SK-N-SH (cell line): ENCODE measurements around the gene MSN. TPM values are rescaled to one million over a fixed set of nuclear protein-coding genes. Genes with fewer than 3 reads are reported as not detected.

Source experiments
- CTCF ChIA-PET: fragments of 300-600, 350-600 bp; formaldehyde crosslinking; extraction: SDS; loops from one replicate; lab custom pipeline; 2021; lab: Yijun Ruan, JAX
- POLR2A ChIA-PET: fragments of 350-600 bp; sonication (Branson Sonifier 250); formaldehyde crosslinking; extraction: SDS; loops from one replicate; lab custom pipeline; 2020; ENCODE audit warnings: antibody characterized with exemption, inconsistent platforms; lab: Yijun Ruan, JAX
- DNase-seq: peaks from one replicate; pipeline ENCODE4 v3.0.0; 2012
- H2AFZ ChIP-seq: fragments of 200-600 bp; sonication (generic); 2 replicates; pipeline ENCODE4 v1.8.1; 2016; ENCODE audit warnings: antibody characterized with exemption, mild to moderate bottlenecking, low read depth
- H3F3A ChIP-seq: fragments of 200-600 bp; sonication (generic); replicated peaks from 2 replicates; pipeline ENCODE3; 2016; ENCODE audit warnings: antibody characterized with exemption, mild to moderate bottlenecking; ENCODE audit not compliant: insufficient read depth
- H3K27ac ChIP-seq, 2 experiments: fragments of 200-500 bp in 1 of 2; fragments of 200-600 bp in 1 of 2; sonication (Bioruptor generic) in 1 of 2; sonication (generic), shearing (Covaris generic) in 1 of 2; 2 replicates each; pipeline versions ENCODE4 v1.5.1 to v1.6.1; 2014 to 2016; ENCODE audit warnings: low read depth in 2 of 2, inconsistent platforms in 1 of 2, low read length in 1 of 2, mild to moderate bottlenecking in 1 of 2, mixed read lengths in 1 of 2
- H3K27me3 ChIP-seq: fragments of 200-600 bp; sonication (generic), shearing (Covaris generic); 2 replicates; pipeline ENCODE4 v1.6.1; 2016; ENCODE audit warnings: mixed run types; ENCODE audit not compliant: insufficient read depth
- H3K36me3 ChIP-seq, 2 experiments: fragments of 200-500 bp in 1 of 2; fragments of 200-600 bp in 1 of 2; sonication (Bioruptor generic) in 1 of 2; sonication (generic) in 1 of 2; replicated peaks in 1 of 2; 2 replicates each; pipeline versions ENCODE3 to v1.5.1; 2014 to 2016; ENCODE audit warnings: low read length in 1 of 2, mild to moderate bottlenecking in 1 of 2; ENCODE audit not compliant: insufficient read depth in 2 of 2, control insufficient read depth in 1 of 2
- H3K4me1 ChIP-seq, 2 experiments: fragments of 200-500 bp in 1 of 2; fragments of 200-600 bp in 1 of 2; sonication (Bioruptor generic) in 1 of 2; sonication (generic), shearing (Covaris generic) in 1 of 2; 2 replicates each; pipeline versions ENCODE4 v1.5.1 to v1.6.1; 2014 to 2016; ENCODE audit warnings: low read depth in 1 of 2, low read length in 1 of 2, mixed run types in 1 of 2; ENCODE audit not compliant: insufficient read depth in 2 of 2, control insufficient read depth in 1 of 2
- H3K4me2 ChIP-seq: fragments of 200-600 bp; sonication (generic), shearing (Covaris generic); 2 replicates; pipeline ENCODE4 v1.6.1; 2017; ENCODE audit warnings: mixed run types
- H3K4me3 ChIP-seq, 2 experiments: fragments of 200-500 bp in 1 of 2; fragments of 200-600 bp in 1 of 2; sonication (Bioruptor generic) in 1 of 2; sonication (generic), shearing (Covaris generic) in 1 of 2; 2 replicates each; pipeline versions ENCODE4 v1.5.1 to v1.8.1; 2014 to 2016; ENCODE audit warnings: low read depth in 2 of 2, inconsistent platforms in 1 of 2, low read length in 1 of 2, mild to moderate bottlenecking in 1 of 2, mixed read lengths in 1 of 2, moderate library complexity in 1 of 2
- H3K79me2 ChIP-seq: fragments of 200-600 bp; sonication (generic); 2 replicates; pipeline ENCODE4 v1.8.1; 2017; ENCODE audit warnings: mild to moderate bottlenecking; ENCODE audit not compliant: insufficient read depth
- H3K9ac ChIP-seq: fragments of 200-600 bp; sonication (generic); 2 replicates; pipeline ENCODE4 v1.6.1; 2017; ENCODE audit warnings: mixed run types
- H3K9me2 ChIP-seq: fragments of 200-600 bp; sonication (generic); 2 replicates; pipeline ENCODE4 v1.6.1; 2017; ENCODE audit warnings: mixed run types
- H3K9me3 ChIP-seq: fragments of 200-600 bp; sonication (generic); 2 replicates; pipeline ENCODE4 v1.6.1; 2017; ENCODE audit warnings: mixed run types, mild to moderate bottlenecking, moderate library complexity
- H4K20me1 ChIP-seq: fragments of 200-600 bp; sonication (generic); 2 replicates; pipeline ENCODE4 v1.6.1; 2017; ENCODE audit warnings: mild to moderate bottlenecking, mixed run types; ENCODE audit not compliant: insufficient read depth
- ELF1 ChIP-seq: IDR thresholded peaks from 2 replicates; pipeline ENCODE4 v1.4.0; 2012
- EP300 ChIP-seq, 2 experiments: IDR thresholded peaks; 2 replicates each; pipeline versions ENCODE4 v1.4.0 to v1.6.1; 2012; ENCODE audit warnings: borderline replicate concordance in 1 of 2, low read depth in 1 of 2, low read length in 1 of 2
- EZH2phosphoT487 ChIP-seq: fragments of 200-600 bp; sonication (generic); IDR thresholded peaks from 2 replicates; pipeline ENCODE4 v1.6.1; 2017; ENCODE audit warnings: low read depth, mixed run types, mild to moderate bottlenecking, antibody characterized with exemption, moderate library complexity, borderline replicate concordance
- FOSL2 ChIP-seq: IDR thresholded peaks from 2 replicates; pipeline ENCODE4 v1.4.0; 2012; ENCODE audit warnings: low read depth, mild to moderate bottlenecking, moderate library complexity, borderline replicate concordance
- FOXJ3 ChIP-seq: sonication (generic); formaldehyde crosslinking; IDR thresholded peaks from 2 replicates; pipeline ENCODE4 v1.5.1; 2020; ENCODE audit warnings: mild to moderate bottlenecking, missing genetic modification reagents
- GABPA ChIP-seq: IDR thresholded peaks from 2 replicates; pipeline ENCODE4 v1.4.0; 2012; ENCODE audit warnings: low read depth, mild to moderate bottlenecking
- GATA2 ChIP-seq: sonication (generic); formaldehyde crosslinking; IDR thresholded peaks from 2 replicates; pipeline ENCODE4 v1.5.0; 2020; ENCODE audit warnings: mild to moderate bottlenecking, missing genetic modification reagents
- JUND ChIP-seq: IDR thresholded peaks from 2 replicates; pipeline ENCODE4 v1.4.0; 2012
- MXI1 ChIP-seq: IDR thresholded peaks from 2 replicates; pipeline ENCODE4 v1.6.1; 2012; ENCODE audit warnings: mild to moderate bottlenecking, low read depth, low read length, improper control_type of control experiment
- NFIC ChIP-seq: IDR thresholded peaks from 2 replicates; pipeline ENCODE4 v1.4.0; 2012; ENCODE audit warnings: borderline replicate concordance
- NRF1 ChIP-seq: IDR thresholded peaks from 2 replicates; pipeline ENCODE4 v1.6.1; 2012; ENCODE audit warnings: low read depth, mild to moderate bottlenecking, low read length
- POLR2AphosphoS5 ChIP-seq: IDR thresholded peaks from 2 replicates; pipeline ENCODE4 v1.6.1; 2012; ENCODE audit warnings: low read depth, low read length
- RAD21 ChIP-seq: IDR thresholded peaks from 2 replicates; pipeline ENCODE4 v1.6.1; 2012; ENCODE audit warnings: mild to moderate bottlenecking, low read length
- RCOR1 ChIP-seq: fragments of 150-350 bp; IDR thresholded peaks from 2 replicates; pipeline ENCODE4 v1.6.1; 2017; ENCODE audit warnings: antibody characterized with exemption, low read length
- REST ChIP-seq: IDR thresholded peaks from 2 replicates; pipeline ENCODE4 v1.6.1; 2012; ENCODE audit warnings: mild to moderate bottlenecking, low read depth, low read length, moderate library complexity
- RFX5 ChIP-seq: IDR thresholded peaks from 2 replicates; pipeline ENCODE4 v1.6.1; 2012; ENCODE audit warnings: mild to moderate bottlenecking, improper control_type of control experiment, low read length
- SMC3 ChIP-seq: IDR thresholded peaks from 2 replicates; pipeline ENCODE4 v1.6.1; 2012; ENCODE audit warnings: low read depth, low read length, improper control_type of control experiment
- TAF1 ChIP-seq: IDR thresholded peaks from 2 replicates; pipeline ENCODE4 v1.6.1; 2012; ENCODE audit warnings: low read depth, mild to moderate bottlenecking, low read length, moderate library complexity, borderline replicate concordance
- TCF12 ChIP-seq: IDR thresholded peaks from 2 replicates; pipeline ENCODE4 v1.4.0; 2012
- TEAD4 ChIP-seq: IDR thresholded peaks from 2 replicates; pipeline ENCODE4 v1.4.0; 2012; ENCODE audit warnings: mild to moderate bottlenecking, borderline replicate concordance; ENCODE audit not compliant: insufficient read depth
- ZBTB33 ChIP-seq: IDR thresholded peaks from 2 replicates; pipeline ENCODE4 v1.4.0; 2012; ENCODE audit warnings: low read depth, borderline replicate concordance
- WGBS: methylation state at CpG from one replicate; pipeline ENCODE4 v1.1.6; 2017; ENCODE audit warnings: low lambda C conversion rate; 5-methylcytosine and 5-hydroxymethylcytosine counted together
- polyA plus RNA-seq, 3 experiments: library from polyadenylated mRNA; depleted of rRNA; stranded (reverse); fragments of >200 nt; gene quantifications; 2 replicates each; pipeline ENCODE4 v1.2.3, GENCODE V29; 2012
- TF ChIP-seq, protein P1 (sequence below): IDR thresholded peaks from 2 replicates; pipeline ENCODE4; 2012
- TF ChIP-seq, protein P2 (sequence below): fragments of 150-350 bp; IDR thresholded peaks from 2 replicates; pipeline ENCODE4 v1.6.1; 2016; ENCODE audit warnings: mild to moderate bottlenecking, low read depth, low read length

The MSN gene
- polyA plus RNA-seq, 1 of the 3 experiments (the other 2 are of a cell fraction) = 189 TPM

GRCh38 chrX:65752294-65752693 lies 84.8 kb downstream of the MSN start:
- peaks cover 7% of the 10 kb centered on the region for H3F3A ChIP-seq
- H3K79me2 ChIP-seq = no peaks in the 10 kb centered on the region
- no peaks in the 10 kb centered on the region for H3K4me1 ChIP-seq
- H3K27me3 ChIP-seq = no peaks in the 10 kb centered on the region
- H4K20me1 ChIP-seq = no peaks in the 10 kb centered on the region
- no peaks in the 10 kb centered on the region for H3K9me2 ChIP-seq
- H2AFZ ChIP-seq = no peak overlapping the region
- no peak overlapping the region for H3K27ac ChIP-seq
- no peaks in the 10 kb centered on the region for H3K9me3 ChIP-seq
- no peak for TF ChIP-seq TCF12
- no peak for TF ChIP-seq SMC3
- TF ChIP-seq TEAD4 = no peak
- no peak for TF ChIP-seq GATA2 (CRISPR knock-in tag)
- no peak for TF ChIP-seq NFIC
- no peak for TF ChIP-seq POLR2AphosphoS5
- TF ChIP-seq RFX5 = no peak
- no peak for TF ChIP-seq FOSL2
- ChIA-PET CTCF (no interaction called here), POLR2A (no interaction called here)
- no peak overlapping the region for H3K4me3 ChIP-seq
- WGBS = 3% methylated on average over 3 of the region's 3 CpGs
- DNase-seq = no peak
- no peaks in the 10 kb centered on the region for H3K36me3 ChIP-seq
- no peak overlapping the region for H3K9ac ChIP-seq
- H3K4me2 ChIP-seq = no peak overlapping the region

DNA sequence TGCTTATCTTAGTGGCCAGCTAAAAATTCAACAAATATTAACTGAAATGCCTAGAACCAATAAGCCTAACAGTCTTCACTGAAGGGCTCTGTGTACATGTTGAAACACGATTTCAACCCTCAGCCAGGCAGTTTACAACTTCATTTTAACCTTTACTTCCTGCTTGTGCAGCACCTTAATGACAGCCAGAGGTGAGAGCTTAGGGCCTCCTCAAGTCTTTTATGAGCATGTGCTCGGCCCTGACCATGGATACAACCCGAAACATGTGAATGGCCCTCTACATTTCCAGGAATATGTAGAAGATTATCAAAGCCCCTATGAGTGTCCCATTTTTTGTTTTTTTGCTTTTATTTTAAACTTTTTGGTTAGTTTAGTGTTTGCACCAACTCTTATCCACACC lies 88.3 kb downstream of the MSN start:
- Histone ChIP-seq H4K20me1 (no peaks in the 10 kb centered on the region), H3K9me3 (no peaks in the 10 kb centered on the region), H3K79me2 (no peaks in the 10 kb centered on the region), H3F3A (no peaks in the 10 kb centered on the region), H2AFZ (no peak overlapping the region), H3K9ac (no peak overlapping the region), H3K27ac (no peak overlapping the region), H3K4me3 (no peak overlapping the region), H3K4me1 (no peaks in the 10 kb centered on the region), H3K4me2 (no peak overlapping the region), H3K36me3 (no peaks in the 10 kb centered on the region), H3K9me2 (no peaks in the 10 kb centered on the region), H3K27me3 (no peaks in the 10 kb centered on the region)
- ChIA-PET POLR2A (no interaction called here), CTCF (no interaction called here)
- WGBS = 3% methylated on average over 3 of the region's 3 CpGs
- DNase-seq = no peak
- no peak for TF ChIP-seq ZBTB33
- TF ChIP-seq, protein P1, sequence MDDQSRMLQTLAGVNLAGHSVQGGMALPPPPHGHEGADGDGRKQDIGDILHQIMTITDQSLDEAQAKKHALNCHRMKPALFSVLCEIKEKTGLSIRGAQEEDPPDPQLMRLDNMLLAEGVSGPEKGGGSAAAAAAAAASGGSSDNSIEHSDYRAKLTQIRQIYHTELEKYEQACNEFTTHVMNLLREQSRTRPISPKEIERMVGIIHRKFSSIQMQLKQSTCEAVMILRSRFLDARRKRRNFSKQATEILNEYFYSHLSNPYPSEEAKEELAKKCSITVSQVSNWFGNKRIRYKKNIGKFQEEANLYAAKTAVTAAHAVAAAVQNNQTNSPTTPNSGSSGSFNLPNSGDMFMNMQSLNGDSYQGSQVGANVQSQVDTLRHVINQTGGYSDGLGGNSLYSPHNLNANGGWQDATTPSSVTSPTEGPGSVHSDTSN = no peak
- TF ChIP-seq JUND = no peak
- no peak for TF ChIP-seq TAF1
- no peak for TF ChIP-seq MXI1
- TF ChIP-seq FOSL2 = no peak
- TF ChIP-seq, protein P2, sequence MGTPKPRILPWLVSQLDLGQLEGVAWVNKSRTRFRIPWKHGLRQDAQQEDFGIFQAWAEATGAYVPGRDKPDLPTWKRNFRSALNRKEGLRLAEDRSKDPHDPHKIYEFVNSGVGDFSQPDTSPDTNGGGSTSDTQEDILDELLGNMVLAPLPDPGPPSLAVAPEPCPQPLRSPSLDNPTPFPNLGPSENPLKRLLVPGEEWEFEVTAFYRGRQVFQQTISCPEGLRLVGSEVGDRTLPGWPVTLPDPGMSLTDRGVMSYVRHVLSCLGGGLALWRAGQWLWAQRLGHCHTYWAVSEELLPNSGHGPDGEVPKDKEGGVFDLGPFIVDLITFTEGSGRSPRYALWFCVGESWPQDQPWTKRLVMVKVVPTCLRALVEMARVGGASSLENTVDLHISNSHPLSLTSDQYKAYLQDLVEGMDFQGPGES = no peak
- TF ChIP-seq NRF1 = no peak
- no peak for TF ChIP-seq RCOR1
- TF ChIP-seq GATA2 (CRISPR knock-in tag) = no peak
- no peak for TF ChIP-seq ELF1
- no peak for TF ChIP-seq REST
- no peak for TF ChIP-seq EZH2phosphoT487
- TF ChIP-seq RFX5 = no peak
- no peak for TF ChIP-seq RAD21
- no peak for TF ChIP-seq EP300 (IDR thresholded peaks at IDR 0.05; ENCODE audit: borderline replicate concordance in 1 of 2, low read depth in 1 of 2, low read length in 1 of 2)
- no peak for TF ChIP-seq FOXJ3 (CRISPR knock-in tag)
- no peak for TF ChIP-seq POLR2AphosphoS5
- TF ChIP-seq GABPA = no peak
